Osteoblast (primary cell): ENCODE results near the gene BCKDHB. TPM values are rescaled to one million over a fixed set of nuclear protein-coding genes. Genes with fewer than 3 reads are reported as not detected.

Source experiments
- DNase-seq: peaks from one replicate; pipeline ENCODE4 v3.0.0; 2011; ENCODE audit warnings: low spot score, mixed read lengths; ENCODE audit not compliant: insufficient read length; ENCODE audit errors: missing footprints
- H2AFZ ChIP-seq: 2 replicates; pipeline ENCODE4 v1.6.0; 2011; ENCODE audit warnings: mild to moderate bottlenecking, low read length
- H3K27ac ChIP-seq: 2 replicates; pipeline ENCODE4 v1.5.1; 2011; ENCODE audit warnings: mild to moderate bottlenecking, low read depth, low read length, moderate library complexity
- H3K27me3 ChIP-seq: 2 replicates; pipeline ENCODE4 v1.6.0; 2012; ENCODE audit warnings: mild to moderate bottlenecking, control low read depth, inconsistent platforms, low read length, moderate library complexity; ENCODE audit not compliant: insufficient read depth
- H3K36me3 ChIP-seq: 2 replicates; pipeline ENCODE4 v1.5.1; 2011; ENCODE audit warnings: mild to moderate bottlenecking, low read length, control low read depth, moderate library complexity; ENCODE audit not compliant: insufficient read depth
- H3K4me1 ChIP-seq: 2 replicates; pipeline ENCODE4 v1.5.1; 2011; ENCODE audit warnings: mild to moderate bottlenecking, low read length, control low read depth, moderate library complexity; ENCODE audit not compliant: insufficient read depth
- H3K4me2 ChIP-seq: 2 replicates; pipeline ENCODE4 v1.6.0; 2011; ENCODE audit warnings: mild to moderate bottlenecking, low read length; ENCODE audit not compliant: insufficient read depth
- H3K4me3 ChIP-seq: fragments of 200-600 bp; sonication (generic); 3 replicates; pipeline ENCODE4 v1.5.1; 2012; ENCODE audit warnings: mild to moderate bottlenecking, low read length, inconsistent platforms; ENCODE audit not compliant: insufficient read depth
- H3K79me2 ChIP-seq: 2 replicates; pipeline ENCODE4 v1.6.0; 2012; ENCODE audit warnings: mild to moderate bottlenecking, low read length, control low read depth, inconsistent platforms; ENCODE audit not compliant: insufficient read depth
- H3K9me3 ChIP-seq: 2 replicates; pipeline ENCODE4 v1.5.1; 2011; ENCODE audit warnings: low read depth, low read length, control low read depth
- H4K20me1 ChIP-seq: 2 replicates; pipeline ENCODE4 v1.6.0; 2012; ENCODE audit warnings: mild to moderate bottlenecking, low read length, control low read depth; ENCODE audit not compliant: insufficient read depth
- CTCF ChIP-seq: IDR thresholded peaks from 2 replicates; pipeline ENCODE4 v1.5.1; 2011; ENCODE audit warnings: mild to moderate bottlenecking, low read depth, low read length, moderate library complexity; ENCODE audit errors: extremely low read depth
- total RNA-seq: library from RNA; depleted of rRNA; stranded (reverse); fragments of >200 nt; gene quantifications from 2 replicates; pipeline ENCODE4 v1.2.3, GENCODE V29; 2012

The BCKDHB gene
- total RNA-seq, 1 donor = 18.8 TPM

DNA sequence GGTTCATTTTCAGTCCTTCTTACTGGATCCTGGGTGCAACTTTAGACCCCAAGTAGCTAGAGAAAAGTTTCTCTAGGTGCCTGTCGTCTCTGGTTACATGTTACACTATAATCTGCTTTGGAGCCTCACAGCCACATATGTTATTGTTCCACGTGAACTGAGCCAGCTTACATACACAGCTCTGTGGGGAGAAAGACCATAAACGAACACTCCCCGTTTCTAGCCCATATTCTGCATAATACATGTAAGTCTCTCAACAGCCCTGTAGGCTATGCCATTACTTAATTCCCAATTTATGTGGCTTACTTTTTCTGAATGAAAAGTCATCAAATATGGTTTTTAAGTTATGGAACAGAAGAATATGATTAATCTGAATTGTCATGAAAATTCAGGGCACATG is 233.8 kb downstream of the BCKDHB start:
- TF ChIP-seq CTCF = no peak
- DNase-seq = no peak
- H3K79me2 ChIP-seq = no peaks in the 10 kb centered on the region
- no peaks in the 10 kb centered on the region for H3K9me3 ChIP-seq
- no peak overlapping the region for H3K27ac ChIP-seq
- H2AFZ ChIP-seq = no peak overlapping the region
- no peaks in the 10 kb centered on the region for H3K27me3 ChIP-seq
- H3K4me1 ChIP-seq = peaks cover 3% of the 10 kb centered on the region
- no peak overlapping the region for H3K4me2 ChIP-seq
- no peaks in the 10 kb centered on the region for H4K20me1 ChIP-seq
- H3K4me3 ChIP-seq = no peak overlapping the region
- no peaks in the 10 kb centered on the region for H3K36me3 ChIP-seq

DNA sequence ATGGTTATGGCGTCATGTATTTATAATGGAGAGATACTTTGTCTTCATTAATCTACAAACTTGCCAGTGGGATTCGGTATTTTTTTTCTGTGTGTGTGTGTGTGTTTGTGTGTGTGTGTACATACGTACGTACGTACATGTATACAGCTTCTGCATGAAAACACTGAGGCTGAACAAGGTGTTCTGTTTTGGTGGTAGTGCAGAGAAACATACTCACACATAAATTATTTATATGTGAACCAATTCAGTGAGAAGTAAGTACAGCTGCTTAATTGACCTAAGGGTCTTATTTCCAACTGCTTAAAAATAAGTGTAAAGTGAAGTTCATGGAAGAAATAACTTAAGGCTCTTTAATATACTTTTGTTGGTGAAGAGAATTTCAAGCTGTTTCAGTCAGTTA is 234.2 kb downstream of the BCKDHB start:
- TF ChIP-seq CTCF = no peak
- Histone ChIP-seq H3K4me2 (no peak overlapping the region), H3K27ac (no peak overlapping the region), H3K4me1 (peaks cover 3% of the 10 kb centered on the region), H3K4me3 (no peak overlapping the region), H3K79me2 (no peaks in the 10 kb centered on the region), H3K36me3 (no peaks in the 10 kb centered on the region), H3K9me3 (no peaks in the 10 kb centered on the region), H4K20me1 (no peaks in the 10 kb centered on the region), H3K27me3 (no peaks in the 10 kb centered on the region), H2AFZ (no peak overlapping the region)
- no peak for DNase-seq

GRCh38 chr6:80341330-80341729 is 234.9 kb downstream of the BCKDHB start:
- Histone ChIP-seq H3K27ac (no peak overlapping the region), H2AFZ (no peak overlapping the region), H3K79me2 (no peaks in the 10 kb centered on the region), H3K27me3 (no peaks in the 10 kb centered on the region), H4K20me1 (no peaks in the 10 kb centered on the region), H3K9me3 (no peaks in the 10 kb centered on the region), H3K4me3 (no peak overlapping the region), H3K4me1 (peaks cover 3% of the 10 kb centered on the region), H3K36me3 (no peaks in the 10 kb centered on the region), H3K4me2 (no peak overlapping the region)
- DNase-seq = no peak
- TF ChIP-seq CTCF = no peak

GRCh38 chr6:80343511-80343910 is 237.0 kb downstream of the BCKDHB start:
- Histone ChIP-seq H4K20me1 (no peaks in the 10 kb centered on the region), H3K9me3 (no peaks in the 10 kb centered on the region), H3K27me3 (no peaks in the 10 kb centered on the region), H3K79me2 (no peaks in the 10 kb centered on the region), H3K27ac (no peak overlapping the region), H3K4me1 (peaks cover 5% of the 10 kb centered on the region), H2AFZ (no peak overlapping the region), H3K4me2 (no peak overlapping the region), H3K4me3 (no peak overlapping the region), H3K36me3 (no peaks in the 10 kb centered on the region)
- DNase-seq = no peak
- no peak for TF ChIP-seq CTCF
